K562 (cell line): ENCODE results near the gene TUT1.

Source experiments
- COPS2 ChIP-seq: fragments of 450-650 bp; conservative IDR thresholded peaks from 2 replicates; pipeline ENCODE4 v1.6.1; 2016; ENCODE audit warnings: mild to moderate bottlenecking, moderate library complexity
- DPF2 ChIP-seq: fragments of 450-650 bp; IDR thresholded peaks from 2 replicates; pipeline ENCODE4 v1.6.1; 2016
- EGR1 ChIP-seq: fragments of 450-650 bp; conservative IDR thresholded peaks from 2 replicates; pipeline ENCODE4 v1.6.1; 2017; ENCODE audit warnings: mild to moderate bottlenecking
- FOXA1 ChIP-seq: fragments of 450-650 bp; IDR thresholded peaks from 2 replicates; pipeline ENCODE4 v1.6.1; 2016; ENCODE audit warnings: mild to moderate bottlenecking, borderline replicate concordance
- JUND ChIP-seq, 2 experiments: IDR thresholded peaks; 2 replicates in 1 of 2; 3 replicates in 1 of 2; pipeline ENCODE4 v1.6.1; 2011; ENCODE audit warnings: borderline replicate concordance in 2 of 2, low read depth in 2 of 2, low read length in 2 of 2, improper control_type of control experiment in 1 of 2, missing biosample characterization in 1 of 2, missing genetic modification characterization in 1 of 2, missing genetic modification reagents in 1 of 2
- NR2C2 ChIP-seq, 2 experiments: fragments of 200-800 bp in 1 of 2; sonication (Bioruptor generic) in 1 of 2; sonication (generic) in 1 of 2; formaldehyde crosslinking in 1 of 2; IDR thresholded peaks; 2 replicates each; pipeline versions ENCODE4 v1.6.1 to v1.8.0; 2016 to 2022; ENCODE audit warnings: mild to moderate bottlenecking in 1 of 2, missing compliant biosample characterization in 1 of 2, missing genetic modification characterization in 1 of 2, missing genetic modification reagents in 1 of 2
- POLR2A ChIP-seq: fragments of 450-650 bp; conservative IDR thresholded peaks from 2 replicates; pipeline ENCODE4 v1.6.1; 2016
- SAFB2 ChIP-seq: fragments of 200-400 bp; formaldehyde crosslinking; IDR thresholded peaks from 2 replicates; pipeline ENCODE4 v1.6.1; 2018; ENCODE audit warnings: borderline replicate concordance, low read length, low read depth, moderate library complexity; ENCODE audit not compliant: severe bottlenecking
- SMARCA5 ChIP-seq: fragments of 450-650 bp; IDR thresholded peaks from 2 replicates; pipeline ENCODE4 v1.6.1; 2016
- TF ChIP-seq, protein P1 (sequence below), 3 experiments: IDR thresholded peaks in 2 of 3; conservative IDR thresholded peaks in 1 of 3; 2 replicates each; pipeline ENCODE4 v1.5.1; 2011 to 2012; ENCODE audit warnings: low read length in 3 of 3, mild to moderate bottlenecking in 3 of 3, control low read depth in 2 of 3, improper control_type of control experiment in 1 of 3, inconsistent platforms in 1 of 3, low read depth in 1 of 3, mixed read lengths in 1 of 3, moderate library complexity in 1 of 3; ENCODE audit not compliant: insufficient read depth in 2 of 3
- TF ChIP-seq, protein P2 (sequence below): sonication (generic); formaldehyde crosslinking; IDR thresholded peaks from 2 replicates; pipeline ENCODE4 v1.8.1; 2023; ENCODE audit warnings: mild to moderate bottlenecking, missing genetic modification reagents

DNA sequence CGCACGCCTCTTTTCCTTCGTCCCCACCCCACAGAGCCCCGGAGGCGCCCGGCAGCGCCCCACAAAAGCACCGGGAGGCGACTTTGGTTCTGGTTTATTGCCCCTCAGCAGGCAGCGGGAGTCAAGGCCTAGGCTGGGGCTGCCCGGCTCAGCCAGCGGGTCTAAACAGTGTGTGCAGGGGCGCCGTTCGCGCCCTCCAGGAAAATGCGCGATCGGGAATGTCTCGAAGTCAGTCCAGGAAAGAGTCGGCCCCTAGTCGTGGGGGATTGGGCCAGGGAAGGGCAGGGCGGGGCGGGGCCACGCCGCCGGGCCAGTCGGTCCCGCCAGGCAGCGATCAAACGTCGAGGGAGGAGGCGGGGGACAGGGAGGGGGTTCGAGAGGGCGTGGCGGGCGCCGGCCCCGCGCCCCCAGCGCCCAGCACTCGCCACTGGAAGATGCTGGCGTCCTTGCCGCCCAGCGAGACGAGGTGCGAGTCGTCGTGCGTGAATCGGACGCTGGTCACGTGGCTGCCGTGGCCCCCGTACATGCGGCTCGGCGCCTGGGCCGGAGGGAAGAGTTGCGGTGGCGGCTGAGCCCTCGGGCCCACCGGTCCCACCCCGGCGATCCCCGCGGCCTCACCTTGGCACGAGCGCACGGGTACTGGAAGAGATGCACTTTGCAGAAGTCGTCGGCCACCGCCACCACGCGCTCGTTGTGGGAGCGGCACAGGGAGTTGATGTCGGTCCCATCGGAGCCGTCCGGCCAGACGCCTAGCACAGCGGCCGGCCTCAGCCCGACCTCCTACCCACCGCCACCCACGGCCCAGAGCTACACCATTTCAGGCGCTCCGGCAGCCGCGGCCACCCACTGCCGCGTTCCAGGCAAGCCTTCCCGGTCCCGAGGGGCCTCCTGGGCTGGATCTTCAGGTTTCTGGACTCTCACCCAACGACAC, 11.1 kb upstream of the TUT1 start:
- TF ChIP-seq DPF2: 0 out of 2 replicates have a peak, but pooled peaks have one; percentile 16
- no peak for TF ChIP-seq COPS2
- 0 out of 2 replicates have a peak, but pooled peaks have one; percentile 31 for TF ChIP-seq POLR2A
- TF ChIP-seq SAFB2: no peak
- TF ChIP-seq FOXA1: no peak
- no peak for TF ChIP-seq NR2C2 (CRISPR knock-in tag; IDR thresholded peaks at IDR 0.05)
- no peak for TF ChIP-seq NR2C2 (tag; IDR thresholded peaks at IDR 0.05)
- TF ChIP-seq JUND (IDR thresholded peaks at IDR 0.05; ENCODE audit: borderline replicate concordance, low read depth, low read length): no peak
- no peak for TF ChIP-seq JUND (tag; IDR thresholded peaks at IDR 0.05; ENCODE audit: borderline replicate concordance, low read depth, low read length)
- no peak for TF ChIP-seq SMARCA5
- peak; percentile 35 for TF ChIP-seq EGR1
- TF ChIP-seq, protein P1, sequence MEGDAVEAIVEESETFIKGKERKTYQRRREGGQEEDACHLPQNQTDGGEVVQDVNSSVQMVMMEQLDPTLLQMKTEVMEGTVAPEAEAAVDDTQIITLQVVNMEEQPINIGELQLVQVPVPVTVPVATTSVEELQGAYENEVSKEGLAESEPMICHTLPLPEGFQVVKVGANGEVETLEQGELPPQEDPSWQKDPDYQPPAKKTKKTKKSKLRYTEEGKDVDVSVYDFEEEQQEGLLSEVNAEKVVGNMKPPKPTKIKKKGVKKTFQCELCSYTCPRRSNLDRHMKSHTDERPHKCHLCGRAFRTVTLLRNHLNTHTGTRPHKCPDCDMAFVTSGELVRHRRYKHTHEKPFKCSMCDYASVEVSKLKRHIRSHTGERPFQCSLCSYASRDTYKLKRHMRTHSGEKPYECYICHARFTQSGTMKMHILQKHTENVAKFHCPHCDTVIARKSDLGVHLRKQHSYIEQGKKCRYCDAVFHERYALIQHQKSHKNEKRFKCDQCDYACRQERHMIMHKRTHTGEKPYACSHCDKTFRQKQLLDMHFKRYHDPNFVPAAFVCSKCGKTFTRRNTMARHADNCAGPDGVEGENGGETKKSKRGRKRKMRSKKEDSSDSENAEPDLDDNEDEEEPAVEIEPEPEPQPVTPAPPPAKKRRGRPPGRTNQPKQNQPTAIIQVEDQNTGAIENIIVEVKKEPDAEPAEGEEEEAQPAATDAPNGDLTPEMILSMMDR (IDR thresholded peaks at IDR 0.05 in 2 of 3, conservative IDR thresholded peaks at IDR 0.05 in 1 of 3; ENCODE audit: insufficient read depth in 2 of 3, low read depth in 1 of 3, low read length in 3 of 3): no peak
- TF ChIP-seq, protein P2, sequence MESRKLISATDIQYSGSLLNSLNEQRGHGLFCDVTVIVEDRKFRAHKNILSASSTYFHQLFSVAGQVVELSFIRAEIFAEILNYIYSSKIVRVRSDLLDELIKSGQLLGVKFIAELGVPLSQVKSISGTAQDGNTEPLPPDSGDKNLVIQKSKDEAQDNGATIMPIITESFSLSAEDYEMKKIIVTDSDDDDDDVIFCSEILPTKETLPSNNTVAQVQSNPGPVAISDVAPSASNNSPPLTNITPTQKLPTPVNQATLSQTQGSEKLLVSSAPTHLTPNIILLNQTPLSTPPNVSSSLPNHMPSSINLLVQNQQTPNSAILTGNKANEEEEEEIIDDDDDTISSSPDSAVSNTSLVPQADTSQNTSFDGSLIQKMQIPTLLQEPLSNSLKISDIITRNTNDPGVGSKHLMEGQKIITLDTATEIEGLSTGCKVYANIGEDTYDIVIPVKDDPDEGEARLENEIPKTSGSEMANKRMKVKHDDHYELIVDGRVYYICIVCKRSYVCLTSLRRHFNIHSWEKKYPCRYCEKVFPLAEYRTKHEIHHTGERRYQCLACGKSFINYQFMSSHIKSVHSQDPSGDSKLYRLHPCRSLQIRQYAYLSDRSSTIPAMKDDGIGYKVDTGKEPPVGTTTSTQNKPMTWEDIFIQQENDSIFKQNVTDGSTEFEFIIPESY (CRISPR knock-in tag): peak; percentile 98
